Measurements from ENCODE around the gene SKOR2.
"Not testable (repeated sequence)": the region's sequence is repeated elsewhere in the genome, so short reads cannot be mapped to it uniquely, and the experiment has no call there.

SKOR2 gene

DNA sequence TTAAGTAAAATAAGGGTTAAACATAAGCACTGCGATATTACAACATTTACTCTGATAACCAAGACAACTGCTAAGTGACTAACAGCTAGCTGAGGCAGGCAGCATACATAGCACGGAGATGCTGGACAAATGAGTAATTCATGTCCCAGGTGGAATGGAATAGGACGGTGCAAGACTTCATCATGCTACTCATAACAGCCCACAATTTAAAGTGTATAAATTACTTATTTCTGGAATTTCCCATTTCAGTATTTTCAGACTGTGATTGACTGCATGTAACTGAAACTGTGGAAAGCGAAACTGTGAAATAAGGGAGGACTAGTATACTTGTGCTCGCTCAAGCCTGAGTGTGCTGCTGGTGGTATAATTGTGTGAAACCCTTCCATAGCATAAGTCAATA, 88.2 kb downstream of the SKOR2 start:
- Histone ChIP-seq H3K4me3 (ENCODE audit: low read length) (peak overlapping the region; percentile 54), H3K27me3 (ENCODE audit: low read depth, low read length) (no peaks in the 10 kb centered on the region), H3K79me2 (ENCODE audit: low read length) (peaks cover 98% of the 10 kb centered on the region), H3K9ac (ENCODE audit: low read length) (peak overlapping the region; percentile 10; the same call in 1 of the 2 replicates), H3K9me3 (ENCODE audit: insufficient read depth, low read length) (no peaks in the 10 kb centered on the region), H3K4me2 (ENCODE audit: low read length) (peak overlapping the region; percentile 66), H3K4me1 (ENCODE audit: low read length) (peaks cover 15% of the 10 kb centered on the region), H4K20me1 (ENCODE audit: insufficient read depth, low read length) (peaks cover 77% of the 10 kb centered on the region), H3K36me3 (replicated peaks; ENCODE audit: low read depth, low read length) (peaks cover 8% of the 10 kb centered on the region), H2AFZ (ENCODE audit: low read depth, low read length) (no peak overlapping the region), H3K27ac (ENCODE audit: low read length) (peak overlapping the region; percentile 5; the same call in 1 of the 2 replicates)
- no peak for TF ChIP-seq EZH2phosphoT487 (IDR thresholded peaks at IDR 0.05; ENCODE audit: low read depth)
- TF ChIP-seq, protein P1, sequence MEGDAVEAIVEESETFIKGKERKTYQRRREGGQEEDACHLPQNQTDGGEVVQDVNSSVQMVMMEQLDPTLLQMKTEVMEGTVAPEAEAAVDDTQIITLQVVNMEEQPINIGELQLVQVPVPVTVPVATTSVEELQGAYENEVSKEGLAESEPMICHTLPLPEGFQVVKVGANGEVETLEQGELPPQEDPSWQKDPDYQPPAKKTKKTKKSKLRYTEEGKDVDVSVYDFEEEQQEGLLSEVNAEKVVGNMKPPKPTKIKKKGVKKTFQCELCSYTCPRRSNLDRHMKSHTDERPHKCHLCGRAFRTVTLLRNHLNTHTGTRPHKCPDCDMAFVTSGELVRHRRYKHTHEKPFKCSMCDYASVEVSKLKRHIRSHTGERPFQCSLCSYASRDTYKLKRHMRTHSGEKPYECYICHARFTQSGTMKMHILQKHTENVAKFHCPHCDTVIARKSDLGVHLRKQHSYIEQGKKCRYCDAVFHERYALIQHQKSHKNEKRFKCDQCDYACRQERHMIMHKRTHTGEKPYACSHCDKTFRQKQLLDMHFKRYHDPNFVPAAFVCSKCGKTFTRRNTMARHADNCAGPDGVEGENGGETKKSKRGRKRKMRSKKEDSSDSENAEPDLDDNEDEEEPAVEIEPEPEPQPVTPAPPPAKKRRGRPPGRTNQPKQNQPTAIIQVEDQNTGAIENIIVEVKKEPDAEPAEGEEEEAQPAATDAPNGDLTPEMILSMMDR (IDR thresholded peaks at IDR 0.05; ENCODE audit: low read depth, low read length), result no peak

DNA sequence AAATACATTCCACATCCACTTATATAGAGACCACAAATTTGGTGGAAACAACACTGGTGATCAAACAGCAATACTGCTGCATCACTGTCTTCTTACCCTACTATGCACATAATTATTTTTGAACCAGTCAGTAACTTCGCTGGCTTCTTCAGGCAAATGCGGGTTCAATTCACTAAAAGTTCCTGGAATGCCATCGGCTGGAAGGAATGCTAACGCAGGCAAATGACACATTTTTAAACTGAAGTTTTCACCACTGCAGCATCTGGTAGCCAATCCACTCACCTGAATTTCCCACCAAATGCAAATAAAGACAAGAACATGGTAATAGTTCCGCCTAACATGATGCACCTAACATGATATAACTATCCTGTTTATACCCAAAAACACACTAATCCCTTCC, 91.2 kb downstream of the SKOR2 start:
- Histone ChIP-seq H3K36me3 (replicated peaks; ENCODE audit: low read depth, low read length) (peaks cover 16% of the 10 kb centered on the region), H3K9me3 (ENCODE audit: insufficient read depth, low read length) (no peaks in the 10 kb centered on the region), H3K27me3 (ENCODE audit: low read depth, low read length) (no peaks in the 10 kb centered on the region), H3K79me2 (ENCODE audit: low read length) (peaks cover 88% of the 10 kb centered on the region), H4K20me1 (ENCODE audit: insufficient read depth, low read length) (peaks cover 55% of the 10 kb centered on the region), H3K9ac (ENCODE audit: low read length) (no peak overlapping the region), H3K4me3 (ENCODE audit: low read length) (no peak overlapping the region), H2AFZ (ENCODE audit: low read depth, low read length) (no peak overlapping the region), H3K4me1 (ENCODE audit: low read length) (peaks cover 21% of the 10 kb centered on the region), H3K27ac (ENCODE audit: low read length) (no peak overlapping the region), H3K4me2 (ENCODE audit: low read length) (no peak overlapping the region)
- TF ChIP-seq, protein P1 (IDR thresholded peaks at IDR 0.05; ENCODE audit: low read depth, low read length), result no peak
- TF ChIP-seq EZH2phosphoT487 (IDR thresholded peaks at IDR 0.05; ENCODE audit: low read depth), result no peak

DNA sequence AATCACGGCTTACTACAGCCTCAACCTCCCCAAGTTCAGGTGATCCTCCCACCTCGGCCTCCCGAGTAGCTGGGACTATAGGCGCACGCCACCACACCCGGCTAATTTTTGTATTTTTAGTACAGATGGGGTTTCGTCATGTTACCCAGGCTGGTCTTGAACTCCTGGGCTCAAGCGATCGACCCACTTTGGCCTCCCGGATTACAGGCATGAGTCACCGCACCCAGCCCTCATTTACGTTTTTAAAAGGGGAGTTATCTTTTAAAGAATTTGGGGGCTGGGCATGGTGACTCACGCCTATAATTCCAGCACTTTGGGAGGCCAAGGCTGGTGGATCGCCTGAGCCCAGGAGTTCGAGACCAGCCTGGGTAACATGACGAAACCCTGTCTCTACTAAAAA, 93.1 kb downstream of the SKOR2 start:
- H3K27me3 ChIP-seq (ENCODE audit: low read depth, low read length); H3K9me3 ChIP-seq (ENCODE audit: insufficient read depth, low read length); H3K9ac ChIP-seq (ENCODE audit: low read length): not testable (repeated sequence)

More for the DNA sequence above, 93.1 kb downstream of the SKOR2 start:
- H3K4me2 ChIP-seq (ENCODE audit: low read length); H2AFZ ChIP-seq (ENCODE audit: low read depth, low read length); H3K4me1 ChIP-seq (ENCODE audit: low read length); H3K4me3 ChIP-seq (ENCODE audit: low read length); H3K27ac ChIP-seq (ENCODE audit: low read length): not testable (repeated sequence)
- Histone ChIP-seq H3K79me2 (ENCODE audit: low read length) (peaks cover 69% of the 10 kb centered on the region), H3K36me3 (replicated peaks; ENCODE audit: low read depth, low read length) (peaks cover 29% of the 10 kb centered on the region), H4K20me1 (ENCODE audit: insufficient read depth, low read length) (peaks cover 37% of the 10 kb centered on the region)
